GM12874 (cell line): ENCODE measurements around the gene SLC1A3.

Source experiments
- CTCF ChIP-seq: IDR thresholded peaks from 2 replicates; pipeline ENCODE4 v1.5.1; 2011; ENCODE audit warnings: low read depth, mild to moderate bottlenecking, control low read depth, low read length, moderate library complexity; ENCODE audit not compliant: insufficient read depth

Gene SLC1A3

GRCh38 chr5:36606428-36607113 lies at the start of gene SLC1A3:
SLC1A3 (plus strand) TSS chr5:36606606; CDS start chr5:36608424, 1,818 bp downstream.
- no peak for TF ChIP-seq CTCF

- TF ChIP-seq CTCF, result no peak
Observed at GRCh38 chr5:36558641-36559040, 47.8 kb upstream of the SLC1A3 start.

- no peak for TF ChIP-seq CTCF
Observed at GRCh38 chr5:36561601-36562000, 44.8 kb upstream of the SLC1A3 start.

GRCh38 chr5:36569491-36569890 lies 36.9 kb upstream of the SLC1A3 start:
- TF ChIP-seq CTCF, result no peak

GRCh38 chr5:36570301-36571095 lies 35.9 kb upstream of the SLC1A3 start:
- no peak for TF ChIP-seq CTCF

GRCh38 chr5:36571401-36572042 lies 34.9 kb upstream of the SLC1A3 start:
- TF ChIP-seq CTCF, result no peak

- TF ChIP-seq CTCF, result no peak
Observed at GRCh38 chr5:36573438-36573837, 33.0 kb upstream of the SLC1A3 start.
